Measurements from ENCODE around the gene RHOU. TPM values are rescaled to one million over a fixed set of nuclear protein-coding genes. Genes with fewer than 3 reads are reported as not detected.

RHOU gene
- total RNA-seq, 1 donor from 2014 or later: 20.1 TPM

- H3K4me3 Mint-ChIP-seq: no peak overlapping the region
Measured at GRCh38 chr1:228776449-228776848, 41.2 kb downstream of the RHOU start.

GRCh38 chr1:228777236-228777635, 42.0 kb downstream of the RHOU start:
- no peak for TF ChIP-seq CTCF (conservative IDR thresholded peaks at IDR 0.05)
- no peaks in the 10 kb centered on the region for H3K27me3 Mint-ChIP-seq (ENCODE audit: low read depth)
- no peak overlapping the region for H3K27ac Mint-ChIP-seq (ENCODE audit: unreplicated experiment)
- peaks cover 3% of the 10 kb centered on the region for H3K9me3 Mint-ChIP-seq
- no peaks in the 10 kb centered on the region for H3K36me3 Mint-ChIP-seq (ENCODE audit: low read depth)
- peaks cover 6% of the 10 kb centered on the region for H3K4me1 Mint-ChIP-seq
- DNase-seq (ENCODE audit: low read depth, low spot score): no peak
- H3K4me3 Mint-ChIP-seq: no peak overlapping the region

More at GRCh38 chr1:228776449-228776848, 41.2 kb downstream of the RHOU start:
- peaks cover 6% of the 10 kb centered on the region for H3K4me1 Mint-ChIP-seq
- TF ChIP-seq CTCF (conservative IDR thresholded peaks at IDR 0.05): no peak
- H3K9me3 Mint-ChIP-seq: peaks cover 3% of the 10 kb centered on the region
- DNase-seq (ENCODE audit: low read depth, low spot score): no peak
- H3K27ac Mint-ChIP-seq (ENCODE audit: unreplicated experiment): no peak overlapping the region
- H3K27me3 Mint-ChIP-seq (ENCODE audit: low read depth): no peaks in the 10 kb centered on the region
- H3K36me3 Mint-ChIP-seq (ENCODE audit: low read depth): no peaks in the 10 kb centered on the region

- no peaks in the 10 kb centered on the region for H3K36me3 Mint-ChIP-seq (ENCODE audit: low read depth)
- H3K9me3 Mint-ChIP-seq: peaks cover 3% of the 10 kb centered on the region
- no peaks in the 10 kb centered on the region for H3K27me3 Mint-ChIP-seq (ENCODE audit: low read depth)
- H3K4me3 Mint-ChIP-seq: no peak overlapping the region
- no peak for TF ChIP-seq CTCF (conservative IDR thresholded peaks at IDR 0.05)
- DNase-seq (ENCODE audit: low read depth, low spot score): no peak
- peaks cover 6% of the 10 kb centered on the region for H3K4me1 Mint-ChIP-seq
- H3K27ac Mint-ChIP-seq (ENCODE audit: unreplicated experiment): no peak overlapping the region
Measured at GRCh38 chr1:228778026-228778425, 42.7 kb downstream of the RHOU start.

GRCh38 chr1:228778466-228778865, 43.2 kb downstream of the RHOU start:
- no peaks in the 10 kb centered on the region for H3K36me3 Mint-ChIP-seq (ENCODE audit: low read depth)
- H3K27ac Mint-ChIP-seq (ENCODE audit: unreplicated experiment): no peak overlapping the region
- peaks cover 6% of the 10 kb centered on the region for H3K4me1 Mint-ChIP-seq

GRCh38 chr1:228778961-228779360, 43.7 kb downstream of the RHOU start:
- TF ChIP-seq CTCF (conservative IDR thresholded peaks at IDR 0.05): no peak
- Mint-ChIP-seq H3K27ac (ENCODE audit: unreplicated experiment) (no peak overlapping the region), H3K27me3 (ENCODE audit: low read depth) (no peaks in the 10 kb centered on the region), H3K4me3 (no peak overlapping the region), H3K36me3 (ENCODE audit: low read depth) (no peaks in the 10 kb centered on the region), H3K4me1 (peaks cover 6% of the 10 kb centered on the region), H3K9me3 (peaks cover 3% of the 10 kb centered on the region)
- no peak for DNase-seq (ENCODE audit: low read depth, low spot score)

More at GRCh38 chr1:228778466-228778865, 43.2 kb downstream of the RHOU start:
- Mint-ChIP-seq H3K4me3 (no peak overlapping the region), H3K9me3 (peaks cover 3% of the 10 kb centered on the region), H3K27me3 (ENCODE audit: low read depth) (no peaks in the 10 kb centered on the region)
- DNase-seq (ENCODE audit: low read depth, low spot score): no peak
- no peak for TF ChIP-seq CTCF (conservative IDR thresholded peaks at IDR 0.05)

Data from neural crest cell (in vitro differentiated cells).